Breast epithelium (tissue), 4 donors: Measurements from ENCODE around the gene PTPN14. TPM values are rescaled to one million over a fixed set of nuclear protein-coding genes. Genes with fewer than 3 reads are reported as not detected.

Source experiments
- DNase-seq, 2 donors: peaks; one replicate each; pipeline ENCODE4 v3.0.0-alpha.2; 2019; ENCODE audit warnings: low spot score in 2 of 2
- H3K27ac ChIP-seq, 2 donors: fragments of 200-600 bp; sonication (generic) in 1 of 2; one replicate each; pipeline ENCODE4 v1.5.1; 2016 to 2019; ENCODE audit warnings: mild to moderate bottlenecking in 1 of 2
- H3K27me3 ChIP-seq, 2 donors: fragments of 200-600 bp; sonication (generic) in 1 of 2; one replicate each; pipeline versions ENCODE4 v1.5.1 to v1.6.0; 2017 to 2019; ENCODE audit warnings: control low read depth in 1 of 2, mild to moderate bottlenecking in 1 of 2
- H3K36me3 ChIP-seq: fragments of 200-600 bp; one replicate; pipeline ENCODE4 v1.5.1; 2019
- H3K4me1 ChIP-seq, 2 donors: fragments of 200-600 bp; sonication (generic); one replicate each; pipeline ENCODE4 v1.5.1; 2016 to 2019; ENCODE audit warnings: control low read depth in 1 of 2
- H3K4me3 ChIP-seq, 3 donors: fragments of 200-600 bp; sonication (generic); 1 replicate in 2 of 3; 2 replicates in 1 of 3; pipeline ENCODE4 v1.5.1; 2016 to 2019; ENCODE audit warnings: mild to moderate bottlenecking in 3 of 3, moderate library complexity in 2 of 3
- H3K9me3 ChIP-seq, 2 donors: fragments of 200-600 bp; sonication (generic) in 1 of 2; one replicate each; pipeline ENCODE4 v1.5.1; 2016 to 2019; ENCODE audit warnings: control low read depth in 1 of 2
- POLR2A ChIP-seq: fragments of 450-650 bp; IDR thresholded peaks from one replicate; pipeline ENCODE4 v1.6.1; 2016; ENCODE audit warnings: antibody characterized with exemption, mild to moderate bottlenecking, moderate library complexity
- POLR2AphosphoS5 ChIP-seq, 3 donors: sonication (generic); formaldehyde crosslinking; IDR thresholded peaks; one replicate each; pipeline ENCODE4 v1.6.1; 2017; ENCODE audit warnings: antibody characterized with exemption in 3 of 3
- intact Hi-C: fragments of 100-400 bp; cut with DNase I; formaldehyde crosslinking; loops from one replicate; pipeline ENCODE4 v1.15.1; 2023; ENCODE audit warnings: low total_unique reads
- total RNA-seq, 3 donors: library from RNA; depleted of rRNA; stranded (reverse); fragments of >200 nt; gene quantifications; one replicate each; pipeline ENCODE4 v1.1.0, GENCODE V29; 2016
- TF ChIP-seq, protein P1 (sequence below), 3 donors: fragments of 450-650 bp; IDR thresholded peaks; one replicate each; pipeline ENCODE4 v1.5.1; 2016 to 2017; ENCODE audit warnings: antibody characterized with exemption in 3 of 3, mild to moderate bottlenecking in 3 of 3, moderate library complexity in 3 of 3

PTPN14 gene
- total RNA-seq, 3 donors from 2014 or later: 30.4 to 57.4 (median 49.5) TPM

DNA sequence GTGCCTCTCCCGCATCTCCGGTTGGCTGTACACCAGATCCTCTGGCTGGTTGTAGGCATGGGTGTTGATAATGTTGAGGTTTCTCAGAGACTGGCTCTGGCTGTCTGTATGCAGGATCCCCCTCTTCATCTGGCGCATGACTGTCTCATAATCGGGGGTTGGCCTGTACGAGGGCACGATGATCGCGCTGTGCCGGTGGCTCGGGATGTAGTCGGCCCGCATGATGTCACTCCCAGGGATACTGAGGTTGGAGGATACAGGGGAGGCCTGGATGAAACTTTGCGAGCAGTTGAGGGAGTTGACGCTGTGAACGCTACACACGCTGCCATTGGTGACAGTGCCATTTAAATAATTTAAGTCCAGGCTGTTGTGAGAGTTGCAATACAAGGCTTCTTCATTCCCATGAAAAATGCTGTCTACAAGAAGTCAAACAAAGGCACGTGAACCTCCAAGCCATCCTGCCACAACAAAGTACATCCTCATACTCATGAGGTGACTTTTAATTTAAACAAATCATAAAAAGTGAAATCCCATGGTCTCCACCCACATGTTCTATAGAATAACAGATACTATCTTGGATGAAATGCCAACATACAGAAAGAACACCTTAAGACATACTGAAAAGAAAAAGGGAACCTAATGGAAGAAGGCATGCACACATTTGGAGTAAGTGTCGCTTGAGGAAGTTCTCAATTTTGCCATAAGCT lies 166.9 kb downstream of the PTPN14 start:
- intact Hi-C loops: no loop called here
- no peaks in the 10 kb centered on the region for H3K36me3 ChIP-seq
- no peak for DNase-seq

DNA sequence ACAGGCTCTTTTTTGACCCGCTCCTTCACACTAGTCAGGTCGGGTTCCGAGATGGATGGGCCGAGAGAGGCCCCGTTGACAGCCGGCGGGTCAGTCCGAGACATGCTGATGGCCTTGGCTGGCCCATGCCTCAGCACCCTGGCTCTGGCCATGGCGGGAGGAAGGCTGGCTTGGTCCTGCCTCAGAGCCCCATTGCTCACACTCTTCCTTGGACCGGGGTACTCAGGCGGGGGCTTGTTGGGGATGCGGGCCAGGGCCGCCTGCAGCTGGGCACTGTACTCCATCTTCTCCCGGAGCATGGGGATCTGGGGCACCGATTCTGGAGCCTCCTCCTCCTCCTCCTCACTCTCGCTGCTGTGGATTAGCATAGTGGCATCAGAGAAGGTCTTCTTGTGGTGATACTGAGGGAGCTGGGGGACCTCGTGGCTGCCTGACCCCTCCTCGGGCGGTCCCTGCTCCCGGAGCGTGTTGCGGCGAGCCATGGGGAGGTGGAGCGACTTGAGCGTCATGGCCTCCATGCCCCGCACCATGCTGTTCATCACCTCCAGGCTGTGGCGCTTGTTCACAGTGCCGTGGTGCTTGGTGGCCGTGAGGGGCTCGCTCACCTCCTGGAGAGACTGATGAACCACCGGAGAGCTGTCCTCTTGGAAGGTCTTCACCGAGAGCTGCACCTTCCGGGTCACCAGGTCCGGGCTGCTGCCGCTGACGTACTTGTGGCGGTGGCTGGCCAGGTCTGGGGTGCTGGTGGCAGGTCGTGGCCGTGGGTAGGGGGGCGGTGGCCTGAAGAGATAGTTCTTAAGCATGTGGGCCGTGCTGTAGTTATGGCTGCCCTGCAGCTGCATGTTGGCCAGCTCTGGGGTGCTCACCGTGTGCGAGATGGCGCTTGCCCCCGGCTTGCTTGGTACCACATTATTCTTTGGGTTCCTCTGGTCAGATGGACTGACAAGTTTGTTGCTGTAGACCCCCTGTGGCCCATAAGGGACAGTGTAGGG lies 167.7 kb downstream of the PTPN14 start:
- intact Hi-C loops: no loop called here
- H3K4me1 ChIP-seq: no peaks in the 10 kb centered on the region
- H3K9me3 ChIP-seq: no peaks in the 10 kb centered on the region
- no peaks in the 10 kb centered on the region for H3K36me3 ChIP-seq
- no peak overlapping the region for H3K27ac ChIP-seq
- H3K27me3 ChIP-seq: no peaks in the 10 kb centered on the region
- no peak for DNase-seq
- TF ChIP-seq, protein P1, sequence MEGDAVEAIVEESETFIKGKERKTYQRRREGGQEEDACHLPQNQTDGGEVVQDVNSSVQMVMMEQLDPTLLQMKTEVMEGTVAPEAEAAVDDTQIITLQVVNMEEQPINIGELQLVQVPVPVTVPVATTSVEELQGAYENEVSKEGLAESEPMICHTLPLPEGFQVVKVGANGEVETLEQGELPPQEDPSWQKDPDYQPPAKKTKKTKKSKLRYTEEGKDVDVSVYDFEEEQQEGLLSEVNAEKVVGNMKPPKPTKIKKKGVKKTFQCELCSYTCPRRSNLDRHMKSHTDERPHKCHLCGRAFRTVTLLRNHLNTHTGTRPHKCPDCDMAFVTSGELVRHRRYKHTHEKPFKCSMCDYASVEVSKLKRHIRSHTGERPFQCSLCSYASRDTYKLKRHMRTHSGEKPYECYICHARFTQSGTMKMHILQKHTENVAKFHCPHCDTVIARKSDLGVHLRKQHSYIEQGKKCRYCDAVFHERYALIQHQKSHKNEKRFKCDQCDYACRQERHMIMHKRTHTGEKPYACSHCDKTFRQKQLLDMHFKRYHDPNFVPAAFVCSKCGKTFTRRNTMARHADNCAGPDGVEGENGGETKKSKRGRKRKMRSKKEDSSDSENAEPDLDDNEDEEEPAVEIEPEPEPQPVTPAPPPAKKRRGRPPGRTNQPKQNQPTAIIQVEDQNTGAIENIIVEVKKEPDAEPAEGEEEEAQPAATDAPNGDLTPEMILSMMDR (IDR thresholded peaks at IDR 0.05): no peak
- no peak overlapping the region for H3K4me3 ChIP-seq

More for the DNA sequence above, 166.9 kb downstream of the PTPN14 start:
- TF ChIP-seq POLR2AphosphoS5 (IDR thresholded peaks at IDR 0.05) (no peak), POLR2A (no peak)
- Histone ChIP-seq H3K4me3 (no peak overlapping the region), H3K27ac (no peak overlapping the region), H3K4me1 (no peaks in the 10 kb centered on the region), H3K27me3 (no peaks in the 10 kb centered on the region), H3K9me3 (no peaks in the 10 kb centered on the region)

DNA sequence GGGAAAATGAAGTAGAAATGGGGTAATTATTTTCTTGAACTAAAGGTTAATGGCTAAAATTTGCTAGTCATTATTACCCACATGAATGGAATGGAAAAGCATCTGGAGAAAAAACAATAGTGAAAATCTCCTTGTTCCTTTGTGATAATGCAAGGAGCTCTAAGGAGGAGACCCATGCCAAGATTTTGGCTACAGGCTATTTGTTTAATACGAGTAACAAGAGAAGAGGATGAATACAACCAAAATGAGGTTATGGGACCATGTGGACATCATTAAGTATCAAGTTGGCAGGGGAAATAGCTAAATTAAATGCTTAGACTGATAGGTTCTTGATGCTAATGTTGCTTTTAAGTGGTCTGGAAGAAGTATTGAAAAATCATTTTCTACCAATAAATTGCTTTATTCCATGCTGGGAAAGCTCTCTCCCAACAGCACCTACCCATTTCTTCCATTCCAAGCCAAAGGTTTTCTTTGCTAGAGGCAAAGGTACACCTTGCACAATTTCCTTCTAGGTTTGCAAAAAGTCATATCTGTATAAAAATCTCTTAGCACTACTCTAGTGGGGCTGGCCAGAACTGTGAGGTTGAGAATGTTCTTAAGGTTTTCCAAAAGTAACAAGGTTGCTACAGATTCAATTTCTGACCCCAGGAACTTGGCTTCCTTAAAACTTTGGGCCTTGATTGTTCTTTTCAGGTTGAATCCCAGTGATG lies 170.3 kb downstream of the PTPN14 start:
- Histone ChIP-seq H3K4me3 (no peak overlapping the region), H3K27me3 (no peaks in the 10 kb centered on the region), H3K36me3 (no peaks in the 10 kb centered on the region), H3K27ac (peak overlapping the region; percentile 27 to 48), H3K9me3 (no peaks in the 10 kb centered on the region), H3K4me1 (no peaks in the 10 kb centered on the region)
- no peak for DNase-seq
- no peak for TF ChIP-seq POLR2A
- TF ChIP-seq, protein P1 (IDR thresholded peaks at IDR 0.05): no peak
- TF ChIP-seq POLR2AphosphoS5 (IDR thresholded peaks at IDR 0.05): no peak
- intact Hi-C loops: no loop called here

DNA sequence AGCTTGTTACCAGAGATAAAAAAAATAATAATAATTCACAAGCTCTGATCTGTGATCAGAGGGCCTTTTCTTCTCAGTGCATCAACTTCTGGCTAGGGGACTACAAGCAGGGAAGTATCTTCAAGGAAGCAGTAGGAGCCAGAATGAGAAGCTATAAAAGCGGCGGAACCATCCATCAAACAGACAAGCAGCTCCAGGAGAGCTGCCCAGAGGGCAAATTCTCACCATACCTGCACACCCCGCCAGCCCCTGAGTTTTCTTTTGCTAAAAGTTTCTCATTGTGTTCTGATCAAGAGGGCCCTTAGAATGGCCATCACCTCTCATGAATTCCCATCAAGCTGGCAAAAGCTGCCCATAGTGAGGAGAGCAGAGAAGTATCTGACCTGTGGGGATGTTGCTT lies 171.0 kb downstream of the PTPN14 start:
- Histone ChIP-seq H3K4me1 (no peaks in the 10 kb centered on the region), H3K36me3 (no peaks in the 10 kb centered on the region), H3K4me3 (no peak overlapping the region), H3K9me3 (no peaks in the 10 kb centered on the region), H3K27ac (peak overlapping the region; percentile 27 to 48), H3K27me3 (no peaks in the 10 kb centered on the region)
- TF ChIP-seq, protein P1 (IDR thresholded peaks at IDR 0.05): no peak
- TF ChIP-seq POLR2A (no peak), POLR2AphosphoS5 (IDR thresholded peaks at IDR 0.05) (no peak)
- intact Hi-C loops: no loop called here
- DNase-seq: peak in 1 of 2 donors; percentile 35

DNA sequence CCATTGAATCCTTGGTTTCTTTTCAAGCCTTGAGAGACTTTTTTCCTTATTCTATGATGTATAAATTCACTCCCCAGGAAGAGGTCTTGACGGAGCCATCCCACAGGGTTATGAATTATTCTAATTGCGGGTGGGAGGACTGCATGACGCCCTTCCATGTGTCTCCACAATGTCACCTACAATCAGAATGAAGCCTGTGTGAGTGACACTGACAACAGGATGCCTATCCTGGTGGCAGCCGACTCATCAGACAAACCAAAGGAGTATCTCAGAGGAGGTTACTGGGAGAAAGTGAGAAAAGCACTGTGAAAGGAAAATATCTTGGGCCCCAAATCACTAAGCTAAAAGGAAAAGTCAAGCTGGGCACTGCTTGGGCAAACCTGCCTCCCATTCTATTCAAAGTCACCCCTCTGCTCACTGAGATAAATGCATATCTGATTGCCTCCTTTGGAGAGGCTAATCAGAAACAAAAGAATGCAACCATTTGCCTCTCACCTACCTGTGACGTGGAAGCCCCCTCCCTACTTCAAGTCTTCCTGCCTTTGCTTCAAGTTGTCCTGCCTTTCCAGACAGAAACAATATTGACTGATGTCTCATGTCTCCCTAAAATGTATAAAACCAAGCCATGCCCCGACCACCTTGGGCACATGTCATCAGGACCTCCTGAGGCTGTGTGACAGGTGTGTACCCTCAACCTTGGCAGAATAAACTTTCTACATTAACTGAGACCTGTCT lies 172.0 kb downstream of the PTPN14 start:
- no peak for DNase-seq
- no peaks in the 10 kb centered on the region for H3K4me1 ChIP-seq
- intact Hi-C loops: no loop called here
- H3K4me3 ChIP-seq: no peak overlapping the region
- H3K9me3 ChIP-seq: no peaks in the 10 kb centered on the region
- H3K36me3 ChIP-seq: no peaks in the 10 kb centered on the region
- H3K27ac ChIP-seq: peak overlapping the region; percentile 57 to 62
- TF ChIP-seq POLR2A (no peak), POLR2AphosphoS5 (IDR thresholded peaks at IDR 0.05) (no peak)
- TF ChIP-seq, protein P1 (IDR thresholded peaks at IDR 0.05): no peak
- H3K27me3 ChIP-seq: no peaks in the 10 kb centered on the region
